Smooth muscle cell (in vitro differentiated cells): ENCODE measurements around the gene UTS2B. TPM values are rescaled to one million over a fixed set of nuclear protein-coding genes. Genes with fewer than 3 reads are reported as not detected.

Experiments used
- DNase-seq: peaks from one replicate; lab custom pipeline; 2025; ENCODE audit not compliant: unreplicated experiment; lab: John Stamatoyannopoulos, UW
- H2AFZ ChIP-seq: fragments of 200-600 bp; sonication (generic); 2 replicates; pipeline ENCODE4 v1.6.0; 2016; ENCODE audit warnings: antibody characterized with exemption, low read depth, mild to moderate bottlenecking
- H3F3A ChIP-seq: fragments of 200-600 bp; sonication (generic); 2 replicates; pipeline ENCODE4 v1.6.0; 2017; ENCODE audit warnings: antibody characterized with exemption, low read depth
- H3K27ac ChIP-seq: fragments of 200-600 bp; sonication (generic); 2 replicates; pipeline ENCODE4 v1.5.1; 2016; ENCODE audit warnings: low read depth, mild to moderate bottlenecking
- H3K27me3 ChIP-seq: fragments of 200-600 bp; sonication (generic); 2 replicates; pipeline ENCODE4 v1.6.1; 2016; ENCODE audit warnings: low read depth, mild to moderate bottlenecking
- H3K36me3 ChIP-seq: fragments of 200-600 bp; sonication (generic); 2 replicates; pipeline ENCODE4 v1.5.1; 2016; ENCODE audit warnings: low read depth
- H3K4me1 ChIP-seq: fragments of 200-600 bp; sonication (generic); 2 replicates; pipeline ENCODE4 v1.5.1; 2016; ENCODE audit warnings: low read depth
- H3K4me2 ChIP-seq: fragments of 200-600 bp; sonication (generic); 2 replicates; pipeline ENCODE4 v1.6.0; 2016; ENCODE audit warnings: mild to moderate bottlenecking
- H3K4me3 ChIP-seq: fragments of 200-600 bp; sonication (generic); 2 replicates; pipeline ENCODE4 v1.5.1; 2016; ENCODE audit warnings: mild to moderate bottlenecking
- H3K79me2 ChIP-seq: fragments of 200-600 bp; sonication (generic); 2 replicates; pipeline ENCODE4 v1.6.0; 2016; ENCODE audit warnings: low read depth, mild to moderate bottlenecking
- H3K9ac ChIP-seq: fragments of 200-600 bp; sonication (generic); 2 replicates; pipeline ENCODE4 v1.6.0; 2016; ENCODE audit warnings: low read depth
- H3K9me3 ChIP-seq: fragments of 200-600 bp; sonication (generic); replicated peaks from 2 replicates; pipeline ENCODE4 v1.5.1; 2016; ENCODE audit warnings: low read depth
- H4K20me1 ChIP-seq: fragments of 200-600 bp; sonication (generic); 2 replicates; pipeline ENCODE4 v1.6.0; 2016; ENCODE audit warnings: low read depth
- WGBS: methylation state at CpG from one replicate; pipeline ENCODE4 v1.1.7; 2016; ENCODE audit warnings: low lambda C conversion rate; 5-methylcytosine and 5-hydroxymethylcytosine counted together
- polyA plus RNA-seq: library from polyadenylated mRNA; unstranded; fragments of >200 nt; fragmentation: Nextera tagmentation; extraction: Ambion mirVana; gene quantifications from 2 replicates; pipeline ENCODE4 v1.2.1, GENCODE V29; 2016
- total RNA-seq: library from RNA; depleted of rRNA; stranded (reverse); fragments of >200 nt; gene quantifications from 2 replicates; pipeline ENCODE4 v1.2.3, GENCODE V29; 2014
- TF ChIP-seq, protein P1 (sequence below): fragments of 200-600 bp; sonication (generic); IDR thresholded peaks from 2 replicates; pipeline ENCODE4 v1.5.1; 2017; ENCODE audit warnings: borderline replicate concordance, mild to moderate bottlenecking, antibody characterized with exemption; ENCODE audit not compliant: insufficient read depth, poor library complexity, severe bottlenecking

UTS2B gene
- total and polyA plus RNA-seq, 2 experiments from 2014 or later = 1.1 TPM; not detected in 1

GRCh38 chr3:191240486-191240885 lies 89.8 kb downstream of the UTS2B start:
- Histone ChIP-seq H3F3A (peaks cover 3% of the 10 kb centered on the region), H3K27me3 (no peaks in the 10 kb centered on the region), H2AFZ (no peak overlapping the region), H3K27ac (no peak overlapping the region), H3K79me2 (no peaks in the 10 kb centered on the region), H3K9me3 (no peaks in the 10 kb centered on the region), H4K20me1 (no peaks in the 10 kb centered on the region), H3K36me3 (no peaks in the 10 kb centered on the region), H3K9ac (no peak overlapping the region), H3K4me2 (no peak overlapping the region), H3K4me3 (no peak overlapping the region), H3K4me1 (peaks cover 12% of the 10 kb centered on the region)
- DNase-seq = no peak
- TF ChIP-seq, protein P1, sequence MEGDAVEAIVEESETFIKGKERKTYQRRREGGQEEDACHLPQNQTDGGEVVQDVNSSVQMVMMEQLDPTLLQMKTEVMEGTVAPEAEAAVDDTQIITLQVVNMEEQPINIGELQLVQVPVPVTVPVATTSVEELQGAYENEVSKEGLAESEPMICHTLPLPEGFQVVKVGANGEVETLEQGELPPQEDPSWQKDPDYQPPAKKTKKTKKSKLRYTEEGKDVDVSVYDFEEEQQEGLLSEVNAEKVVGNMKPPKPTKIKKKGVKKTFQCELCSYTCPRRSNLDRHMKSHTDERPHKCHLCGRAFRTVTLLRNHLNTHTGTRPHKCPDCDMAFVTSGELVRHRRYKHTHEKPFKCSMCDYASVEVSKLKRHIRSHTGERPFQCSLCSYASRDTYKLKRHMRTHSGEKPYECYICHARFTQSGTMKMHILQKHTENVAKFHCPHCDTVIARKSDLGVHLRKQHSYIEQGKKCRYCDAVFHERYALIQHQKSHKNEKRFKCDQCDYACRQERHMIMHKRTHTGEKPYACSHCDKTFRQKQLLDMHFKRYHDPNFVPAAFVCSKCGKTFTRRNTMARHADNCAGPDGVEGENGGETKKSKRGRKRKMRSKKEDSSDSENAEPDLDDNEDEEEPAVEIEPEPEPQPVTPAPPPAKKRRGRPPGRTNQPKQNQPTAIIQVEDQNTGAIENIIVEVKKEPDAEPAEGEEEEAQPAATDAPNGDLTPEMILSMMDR = no peak
- WGBS = 95% methylated on average over 5 of the region's 5 CpGs

- no peaks in the 10 kb centered on the region for H4K20me1 ChIP-seq
- H3K9me3 ChIP-seq = no peaks in the 10 kb centered on the region
- H3F3A ChIP-seq = peaks cover 3% of the 10 kb centered on the region
- H3K27ac ChIP-seq = no peak overlapping the region
- TF ChIP-seq, protein P1 = no peak
- H3K9ac ChIP-seq = no peak overlapping the region
- H2AFZ ChIP-seq = no peak overlapping the region
- peaks cover 12% of the 10 kb centered on the region for H3K4me1 ChIP-seq
- 86% methylated on average over 1 of the region's 1 CpG for WGBS
- H3K27me3 ChIP-seq = no peaks in the 10 kb centered on the region
- H3K4me2 ChIP-seq = no peak overlapping the region
- no peak for DNase-seq
- H3K79me2 ChIP-seq = no peaks in the 10 kb centered on the region
- no peak overlapping the region for H3K4me3 ChIP-seq
- no peaks in the 10 kb centered on the region for H3K36me3 ChIP-seq
Observed at GRCh38 chr3:191239407-191240031, 90.8 kb downstream of the UTS2B start.

DNA sequence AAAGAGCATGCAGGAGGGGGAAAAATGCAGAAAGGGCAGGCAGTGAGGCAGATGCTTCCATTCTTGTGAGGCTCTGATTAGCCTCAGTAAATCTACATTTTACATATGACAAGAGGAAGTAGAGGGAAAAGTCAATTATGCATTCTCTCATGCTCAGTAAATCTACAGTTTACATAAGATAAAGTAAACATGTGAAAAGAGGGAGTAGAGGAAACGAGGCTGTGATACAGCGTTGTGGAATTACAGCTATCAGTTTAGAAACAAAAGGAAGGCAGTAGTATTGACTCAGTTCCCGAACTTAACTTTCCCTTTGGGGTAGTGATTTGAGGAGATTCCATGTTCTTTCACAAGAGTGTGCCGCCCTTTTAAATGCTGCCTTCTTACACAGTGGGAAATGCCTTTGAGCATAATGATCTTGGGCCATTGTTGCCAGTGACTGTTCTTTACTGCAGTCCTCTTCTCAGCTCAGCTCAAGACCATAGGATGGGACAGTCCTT lies 92.0 kb downstream of the UTS2B start:
- Histone ChIP-seq H3K9ac (no peak overlapping the region), H3K4me1 (peaks cover 12% of the 10 kb centered on the region), H2AFZ (peak overlapping the region; percentile 23), H3K4me2 (peak overlapping the region; percentile 6), H3F3A (peaks cover 3% of the 10 kb centered on the region), H3K79me2 (no peaks in the 10 kb centered on the region), H3K27ac (no peak overlapping the region), H3K4me3 (no peak overlapping the region), H3K9me3 (no peaks in the 10 kb centered on the region), H3K27me3 (no peaks in the 10 kb centered on the region), H4K20me1 (no peaks in the 10 kb centered on the region), H3K36me3 (no peaks in the 10 kb centered on the region)
- DNase-seq = no peak
- TF ChIP-seq, protein P1 = no peak
- WGBS = 15% methylated on average over 4 of the region's 4 CpGs
